HG03571 (cell line): Measurements from ENCODE around the gene GTF3C2.
"Not testable (repeated sequence)": the region's sequence is repeated elsewhere in the genome, so short reads cannot be mapped to it uniquely, and the experiment has no call there.

ENCODE experiments used
- ATAC-seq: cut with Tn5 transposase; IDR thresholded peaks from one replicate; pipeline ENCODE4 v1.9.1; 2021; ENCODE audit not compliant: unreplicated experiment

Gene GTF3C2

GRCh38 chr2:27322301-27322765, 34.2 kb downstream of the GTF3C2 start:
- no peak for ATAC-seq

- no peak for ATAC-seq
Measured at GRCh38 chr2:27320958-27321543, 35.5 kb downstream of the GTF3C2 start.

GRCh38 chr2:27319839-27320238, 36.7 kb downstream of the GTF3C2 start:
- not testable (repeated sequence) for ATAC-seq

- no peak for ATAC-seq
Measured at GRCh38 chr2:27316655-27317412, 39.7 kb downstream of the GTF3C2 start.

GRCh38 chr2:27315122-27315521, 41.4 kb downstream of the GTF3C2 start:
- no peak for ATAC-seq

GRCh38 chr2:27314709-27315108, 41.9 kb downstream of the GTF3C2 start:
- no peak for ATAC-seq

GRCh38 chr2:27313882-27314645, 42.5 kb downstream of the GTF3C2 start:
- ATAC-seq, result no peak

GRCh38 chr2:27312152-27312551, 44.4 kb downstream of the GTF3C2 start:
- ATAC-seq, result no peak

- no peak for ATAC-seq
Measured at GRCh38 chr2:27309651-27310050, 46.9 kb downstream of the GTF3C2 start.

- no peak for ATAC-seq
Measured at GRCh38 chr2:27308359-27308881, 48.1 kb downstream of the GTF3C2 start, which contains the start of gene UCN. TSS of gene UCN (minus strand) at chr2:27308445. CDS start at chr2:27307895, 550 bp downstream.

- ATAC-seq, result no peak
Measured at GRCh38 chr2:27307545-27308358, 48.8 kb downstream of the GTF3C2 start.

- ATAC-seq, result no peak
Measured at GRCh38 chr2:27307287-27307544, 49.3 kb downstream of the GTF3C2 start.

GRCh38 chr2:27306573-27307286, 49.8 kb downstream of the GTF3C2 start:
- ATAC-seq, result no peak

- ATAC-seq, result no peak
Measured at GRCh38 chr2:27306136-27306535, 50.4 kb downstream of the GTF3C2 start.

- ATAC-seq, result no peak
Measured at GRCh38 chr2:27305516-27305915, 51.0 kb downstream of the GTF3C2 start.

GRCh38 chr2:27304488-27305240, 51.9 kb downstream of the GTF3C2 start:
- ATAC-seq, result no peak

GRCh38 chr2:27303093-27304025, 53.2 kb downstream of the GTF3C2 start:
- no peak for ATAC-seq

- not testable (repeated sequence) for ATAC-seq
Measured at GRCh38 chr2:27300606-27301005, 56.0 kb downstream of the GTF3C2 start.
